ENCODE measurements around the gene NR6A1. TPM values are rescaled to one million over a fixed set of nuclear protein-coding genes. Genes with fewer than 3 reads are reported as not detected.
A peak's percentile ranks its signal among the peaks of the same experiment; 100 is the strongest.

NR6A1 gene
- total RNA-seq, 1 donor from 2014 or later = 5.0 TPM

DNA sequence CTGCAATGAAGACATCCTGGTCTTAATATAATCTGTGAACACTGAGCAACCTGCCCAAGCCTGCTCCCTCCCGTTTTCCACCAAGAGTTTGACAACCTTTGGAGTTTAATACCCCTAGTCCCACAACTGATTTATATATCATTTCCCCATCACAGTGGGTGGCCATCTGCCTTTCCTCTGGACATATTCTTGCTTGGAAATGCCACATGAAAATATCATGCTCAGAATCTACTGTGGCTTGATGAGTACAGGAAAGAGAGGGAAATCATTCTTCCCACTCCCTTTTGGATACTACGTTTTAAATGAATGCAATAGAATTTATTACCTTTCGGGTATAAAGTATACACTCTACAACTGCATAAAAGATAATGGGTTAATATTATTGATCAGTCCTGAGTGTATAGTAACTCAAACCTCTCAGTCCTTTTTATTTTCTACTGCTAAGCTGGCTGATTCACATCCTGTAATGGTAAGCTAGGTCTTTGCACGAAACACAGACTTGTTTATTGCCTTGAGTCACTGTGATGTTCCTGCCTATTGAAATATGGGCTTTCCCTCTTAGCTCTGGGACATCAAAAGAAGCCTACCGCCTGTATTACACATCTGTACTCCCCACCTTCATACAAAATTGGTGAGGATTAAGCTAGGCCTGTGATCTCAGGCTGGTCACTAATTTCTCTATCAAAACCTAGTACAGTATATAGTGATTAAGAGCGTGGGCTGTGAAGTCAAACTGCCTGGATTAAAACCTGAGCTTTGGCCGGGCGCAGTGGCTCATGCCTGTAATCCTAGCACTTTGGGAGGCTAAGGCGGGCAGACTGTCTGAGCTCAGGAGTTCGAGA, 196.4 kb downstream of the NR6A1 start:
- no peak for DNase-seq (ENCODE audit: low spot score)

DNA sequence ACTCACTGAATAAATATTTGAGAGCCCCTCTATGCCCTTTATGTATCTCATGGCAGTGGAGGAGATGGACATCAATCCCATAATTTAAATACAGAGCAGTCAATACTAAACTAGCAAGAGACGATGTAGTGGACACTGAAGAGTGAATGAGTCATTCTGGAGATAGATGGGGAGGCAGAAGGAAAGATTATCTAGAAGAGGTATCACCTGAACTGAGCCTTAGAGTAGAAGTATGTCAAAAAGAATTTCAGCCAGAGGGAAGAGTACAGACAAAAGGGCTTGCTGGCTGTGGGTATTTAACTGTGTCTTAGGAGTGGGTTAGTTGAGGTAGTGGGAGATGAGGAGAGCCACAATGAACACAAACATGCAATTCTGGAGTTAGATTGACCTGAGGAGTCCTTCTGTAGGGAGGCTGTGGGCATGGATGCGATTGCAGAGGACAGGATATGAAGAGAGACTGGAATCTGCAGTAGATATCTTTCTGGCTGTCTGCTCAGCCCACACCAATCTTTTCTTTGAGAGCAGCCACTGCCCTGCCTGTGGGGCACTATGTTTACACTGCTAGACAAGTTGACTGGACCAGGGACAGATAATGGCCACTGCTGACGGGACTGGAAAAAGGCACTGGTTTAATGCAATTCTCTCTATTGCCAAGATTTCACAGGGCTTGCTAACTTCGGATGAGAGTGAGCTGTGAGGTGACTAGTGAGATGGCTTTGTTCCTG, 200.0 kb downstream of the NR6A1 start:
- DNase-seq (ENCODE audit: low spot score) = no peak

DNA sequence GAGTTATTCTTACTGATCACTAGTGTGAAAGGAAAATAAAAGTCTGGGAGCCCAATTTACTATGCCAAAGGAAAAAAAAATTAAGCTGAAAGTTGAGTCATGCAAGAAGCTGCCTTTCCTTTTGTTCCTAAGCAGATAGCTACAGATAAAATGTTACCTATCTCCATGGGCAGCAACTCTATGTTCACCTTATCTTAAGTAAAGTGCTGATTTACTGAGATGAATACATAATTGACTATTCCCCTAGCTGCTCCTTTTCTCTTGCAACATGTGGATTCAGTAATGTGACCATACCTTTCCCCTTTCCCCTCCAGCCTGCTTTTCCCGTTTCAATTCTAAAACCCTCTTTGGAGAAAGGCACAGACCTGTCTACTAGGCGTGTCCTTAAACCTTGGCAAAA, 201.2 kb downstream of the NR6A1 start:
- no peak for DNase-seq (ENCODE audit: low spot score)

DNA sequence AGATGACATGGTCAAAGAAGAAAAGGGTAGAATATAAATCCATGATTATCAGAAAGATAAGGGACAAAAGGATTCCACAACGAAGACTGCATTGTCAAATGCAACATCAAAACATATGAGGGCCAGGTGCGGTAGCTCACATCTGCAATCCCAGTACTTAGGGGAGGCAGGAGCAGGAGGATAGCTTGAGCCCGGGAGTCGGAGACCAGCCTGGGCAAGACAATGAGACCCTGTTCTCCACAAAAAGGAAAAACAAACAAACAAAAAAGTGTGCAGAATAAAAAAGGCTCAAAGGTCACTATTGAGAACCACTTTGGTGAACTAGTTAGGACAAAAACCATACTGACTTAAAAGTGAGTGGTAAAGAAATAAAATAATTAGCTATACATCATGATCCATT, 203.7 kb downstream of the NR6A1 start:
- no peak for DNase-seq (ENCODE audit: low spot score)

DNA sequence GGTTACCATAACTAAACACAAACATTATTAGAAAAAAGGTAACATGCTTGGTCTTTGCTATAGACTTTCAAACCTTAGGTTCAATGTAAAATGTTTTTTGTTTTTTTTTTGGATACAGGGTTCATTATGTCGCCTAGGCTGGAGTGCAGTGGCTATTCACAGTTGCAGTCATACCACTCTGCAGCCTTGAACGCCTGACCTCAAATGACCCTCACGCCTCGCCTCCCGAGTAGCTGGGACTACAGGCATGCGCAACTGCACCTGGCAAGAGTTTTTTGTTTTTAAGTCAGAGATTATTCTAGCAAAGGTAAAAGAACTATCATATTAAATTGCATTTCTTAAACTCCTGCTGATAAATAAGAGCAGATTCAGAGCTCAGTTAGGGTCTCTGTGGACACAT, 208.8 kb downstream of the NR6A1 start:
- no peak for DNase-seq (ENCODE audit: low spot score)

DNA sequence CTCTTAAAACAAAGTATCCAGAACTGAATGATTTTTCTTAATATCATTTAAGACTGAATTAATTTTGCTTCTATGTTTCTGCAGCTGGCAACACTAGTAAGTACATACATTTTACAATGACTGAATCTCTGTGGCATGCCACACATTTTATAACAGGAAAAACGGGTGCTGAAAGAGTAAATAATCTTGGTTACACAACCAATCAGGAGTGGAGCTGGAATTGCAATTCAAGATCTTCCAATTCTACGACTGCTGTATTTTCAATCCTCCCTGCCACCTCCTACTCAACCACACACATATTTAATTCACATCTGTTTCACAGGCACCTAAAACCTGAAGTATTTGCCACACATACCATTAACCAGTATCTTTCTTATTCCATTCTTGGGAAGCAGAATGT, 211.2 kb downstream of the NR6A1 start:
- no peak for DNase-seq (ENCODE audit: low spot score)

DNA sequence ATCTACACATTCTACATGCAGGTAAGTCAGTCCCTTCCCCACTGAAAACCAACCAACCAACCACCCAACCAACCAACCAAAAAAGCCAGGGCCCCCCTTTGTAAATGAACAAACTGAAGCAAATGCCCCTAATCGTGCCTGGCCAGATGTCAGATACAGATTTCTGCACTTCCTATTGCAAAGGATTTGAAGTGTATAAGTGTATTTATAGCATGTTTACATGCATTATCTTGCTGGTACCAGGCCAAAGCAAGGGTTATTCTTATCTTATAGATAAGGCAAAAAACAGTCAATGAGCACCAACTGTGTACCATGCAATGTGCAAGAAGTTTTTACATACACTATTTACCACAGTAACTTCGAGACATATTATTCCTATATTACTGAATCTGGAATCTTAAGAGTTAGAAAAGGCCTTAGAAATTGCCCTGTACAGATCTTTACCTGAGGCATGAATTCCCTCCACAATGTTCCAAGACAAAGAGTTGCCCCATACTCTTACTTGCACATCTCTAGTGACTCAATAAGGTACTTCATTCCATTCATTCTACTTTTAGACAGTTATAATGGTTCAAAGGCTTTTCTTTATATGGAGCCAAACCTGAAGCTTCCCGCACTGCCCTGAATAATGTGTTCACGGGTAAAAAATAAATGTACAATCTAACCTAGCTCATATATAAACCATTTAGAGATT, 212.2 kb downstream of the NR6A1 start:
- DNase-seq (ENCODE audit: low spot score) = no peak

DNA sequence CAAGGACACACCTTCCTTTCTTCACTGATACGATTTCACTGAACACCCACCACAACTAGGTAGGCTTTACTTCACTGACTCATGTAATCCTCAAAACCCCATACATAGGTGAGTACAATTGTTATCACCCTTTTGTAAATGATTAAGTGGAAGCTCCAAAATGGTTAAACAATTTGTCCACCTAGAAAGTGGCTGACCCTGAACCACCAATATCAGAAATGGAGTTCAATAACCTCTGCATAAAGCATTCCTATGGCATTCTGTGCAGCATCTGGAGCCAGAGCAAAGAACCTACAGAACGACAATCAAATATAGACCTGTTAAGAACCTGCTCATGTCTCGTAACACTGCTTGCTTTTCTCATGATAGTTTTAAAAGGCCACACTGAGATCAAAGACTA, 213.2 kb downstream of the NR6A1 start:
- no peak for DNase-seq (ENCODE audit: low spot score)

DNA sequence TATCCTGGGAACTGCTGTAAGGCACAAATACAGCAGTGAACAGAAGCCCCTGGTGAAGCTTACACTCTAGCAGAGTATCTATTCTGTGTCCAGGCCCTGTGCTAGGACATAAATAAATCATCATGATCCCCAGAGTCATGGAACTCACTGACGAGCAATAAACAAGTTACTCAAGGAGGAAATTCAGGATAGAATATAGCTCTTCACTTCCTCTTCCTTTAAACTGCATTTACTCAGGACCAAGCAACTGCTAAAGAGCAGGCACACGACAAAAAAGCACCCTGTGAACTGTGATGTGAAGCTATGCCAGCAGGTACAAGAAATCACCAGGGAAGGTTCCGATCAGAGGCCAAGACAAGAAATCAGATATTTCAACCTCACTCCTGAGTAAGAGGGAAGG, 216.1 kb downstream of the NR6A1 start:
- DNase-seq (ENCODE audit: low spot score) = no peak

DNA sequence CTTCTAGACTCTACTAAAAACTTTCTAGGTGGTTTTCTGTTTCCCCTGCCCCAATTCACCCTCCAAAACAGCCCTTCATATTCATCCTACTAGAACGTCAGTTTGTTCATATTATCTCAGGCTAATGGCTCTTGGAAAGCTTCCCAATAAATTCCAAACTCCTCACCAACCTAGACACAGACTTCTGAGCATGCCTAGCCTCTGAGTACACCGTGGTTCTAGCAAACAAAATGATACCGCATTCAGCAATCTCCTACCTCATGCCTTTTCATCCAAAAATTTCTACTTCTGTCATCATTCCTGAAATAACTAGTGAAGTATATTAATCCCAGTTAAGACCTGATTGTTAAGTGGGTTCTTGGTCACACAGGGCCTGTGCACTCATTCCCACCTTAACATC, 217.4 kb downstream of the NR6A1 start:
- no peak for DNase-seq (ENCODE audit: low spot score)

DNA sequence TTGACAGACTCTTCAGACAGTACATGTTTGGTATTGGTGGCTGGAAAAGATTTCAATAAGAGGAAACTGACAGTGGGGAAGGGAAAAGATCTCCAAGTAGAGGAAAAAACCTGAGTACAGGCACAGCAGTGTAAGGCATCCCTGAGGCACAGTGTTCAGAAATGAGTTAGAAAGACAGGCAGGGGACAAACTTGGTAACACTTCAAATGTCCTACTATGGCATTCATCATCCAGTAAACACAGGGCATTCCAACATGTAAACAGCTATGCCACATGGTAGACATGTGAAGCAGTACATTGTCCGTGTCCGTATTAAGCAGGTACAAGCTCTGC, 218.9 kb downstream of the NR6A1 start:
- no peak for DNase-seq (ENCODE audit: low spot score)

DNA sequence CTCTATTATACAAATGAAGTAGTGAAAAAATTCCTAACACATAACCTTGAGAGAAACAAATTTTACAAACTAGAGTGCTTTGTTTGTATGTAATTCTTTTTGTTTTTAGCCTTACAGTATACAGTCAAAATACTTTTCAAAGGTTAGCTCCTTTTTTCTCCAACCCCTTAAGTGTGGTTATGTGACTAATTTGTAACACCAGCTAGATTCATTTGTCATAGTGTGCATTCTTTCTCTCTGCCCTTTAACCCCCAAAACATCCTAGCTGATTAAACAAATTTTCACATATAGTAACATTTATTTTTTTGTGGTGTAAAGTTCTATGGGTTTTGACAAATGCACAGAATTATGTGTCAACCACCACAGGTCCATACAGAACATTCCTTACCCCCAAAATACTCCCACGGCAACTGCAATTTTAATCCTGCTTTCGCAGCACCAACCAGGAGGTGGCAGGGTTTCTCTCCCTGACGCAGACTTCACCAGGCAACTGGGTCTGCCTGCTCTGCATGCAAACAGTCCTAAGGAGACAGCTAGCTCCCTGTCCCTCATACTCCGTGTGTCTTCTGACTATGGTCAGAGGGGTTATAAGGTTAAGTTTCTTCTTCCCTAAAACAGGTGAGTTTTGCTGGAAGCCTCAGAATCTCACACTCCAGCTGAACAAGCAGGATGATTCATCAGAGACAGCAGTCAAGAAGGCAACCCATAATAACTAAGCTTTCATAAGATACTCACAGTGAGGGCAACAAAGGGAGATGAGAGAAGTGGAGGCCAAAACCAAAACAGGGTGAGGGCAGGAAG, 219.4 kb downstream of the NR6A1 start:
- DNase-seq (ENCODE audit: low spot score) = peak; percentile 53

DNA sequence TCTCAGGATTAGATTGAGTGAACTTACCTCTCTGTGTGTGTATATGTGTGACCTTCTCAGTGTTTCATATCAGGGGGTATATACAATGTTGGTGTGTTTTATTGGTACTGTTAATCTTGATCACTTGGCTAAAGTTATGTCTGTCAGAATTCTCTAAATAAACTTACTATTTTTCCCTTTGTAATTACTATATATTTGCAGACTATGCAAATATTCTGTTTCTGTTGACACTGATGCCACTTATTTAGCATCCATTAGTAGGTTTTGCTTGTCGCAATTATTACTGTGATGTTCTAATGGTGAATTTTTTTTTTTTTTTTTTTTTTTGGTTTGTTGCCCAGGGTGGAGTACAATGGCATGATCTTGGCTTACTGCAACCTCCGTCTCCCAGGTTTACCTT, 221.0 kb downstream of the NR6A1 start:
- DNase-seq (ENCODE audit: low spot score) = no peak

DNA sequence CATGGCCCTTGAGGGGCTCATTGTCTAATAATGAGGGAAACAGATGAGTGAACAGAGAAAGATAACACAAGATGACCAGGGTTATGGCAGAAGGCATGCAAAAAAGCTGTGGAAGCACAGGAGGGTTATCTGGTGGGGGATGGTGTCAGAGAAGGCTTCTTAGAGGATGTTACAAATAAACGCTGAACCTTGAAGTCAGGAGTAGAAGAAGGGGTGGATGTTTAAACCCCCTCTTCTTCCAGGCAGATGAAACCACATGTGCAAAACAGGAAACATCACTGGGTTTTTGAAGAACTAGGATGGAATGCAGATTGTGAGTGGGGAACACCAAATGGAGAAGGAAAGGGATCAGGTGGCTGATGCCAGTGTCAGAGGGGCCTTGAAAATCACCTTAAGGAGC, 222.1 kb downstream of the NR6A1 start:
- DNase-seq (ENCODE audit: low spot score) = no peak

DNA sequence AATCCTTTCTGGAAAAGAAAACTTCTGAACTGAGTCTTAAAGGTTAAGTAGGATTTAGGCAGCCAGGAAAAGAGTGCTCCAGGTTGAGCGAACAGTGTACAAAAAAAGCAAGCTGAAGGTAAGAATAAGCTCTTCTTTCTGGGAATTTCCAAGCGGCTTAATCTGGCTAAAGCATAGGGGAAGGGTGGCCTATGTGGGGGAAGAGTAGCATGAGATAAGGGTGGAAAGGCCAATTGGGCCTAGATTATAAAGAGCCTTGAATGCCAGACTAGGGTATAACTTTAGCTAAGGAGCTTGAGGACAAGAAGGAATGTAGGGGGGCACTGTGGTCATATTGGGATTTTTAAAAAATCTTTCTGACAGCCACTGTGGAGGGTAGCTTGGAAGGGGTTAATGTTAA, 226.6 kb downstream of the NR6A1 start:
- no peak for DNase-seq (ENCODE audit: low spot score)

DNA sequence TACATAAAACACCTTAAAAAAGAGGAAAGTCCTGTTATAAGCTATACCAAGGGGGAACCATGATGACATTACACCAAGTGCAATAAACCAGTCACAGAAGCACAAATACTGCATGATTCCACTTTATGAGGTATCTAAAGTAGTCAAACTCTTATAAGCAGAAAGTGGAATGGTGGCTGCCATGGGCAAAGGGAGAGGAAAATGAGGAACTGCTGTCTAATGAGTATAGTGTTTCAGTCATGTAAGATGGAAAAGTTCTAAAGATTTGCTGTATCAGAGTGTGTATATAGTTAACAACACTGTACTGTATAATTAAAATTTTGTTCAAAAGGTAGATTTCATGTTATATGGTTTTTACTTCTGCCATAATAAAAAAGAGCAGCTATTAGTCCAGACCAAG, 229.3 kb downstream of the NR6A1 start:
- DNase-seq (ENCODE audit: low spot score) = no peak

DNA sequence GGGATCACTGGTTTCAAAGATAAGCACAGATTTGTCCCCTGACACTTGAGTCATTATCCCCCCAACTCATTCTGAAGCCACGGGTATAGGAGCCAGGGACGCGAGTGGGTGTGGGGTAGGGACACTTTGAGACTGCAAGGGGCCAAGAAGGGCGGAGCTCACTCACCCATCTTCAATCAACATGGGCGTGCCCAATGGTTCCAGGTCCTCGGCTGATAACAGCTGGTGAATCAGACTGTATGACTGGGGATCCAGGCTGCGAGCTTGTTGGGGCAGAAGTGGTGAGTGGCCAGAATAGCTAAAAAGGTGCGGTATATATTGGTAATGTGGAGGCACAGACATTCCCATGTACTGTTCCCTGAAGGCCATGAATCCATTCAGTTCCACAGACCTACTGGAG, 233.2 kb downstream of the NR6A1 start:
- DNase-seq (ENCODE audit: low spot score) = no peak

DNA sequence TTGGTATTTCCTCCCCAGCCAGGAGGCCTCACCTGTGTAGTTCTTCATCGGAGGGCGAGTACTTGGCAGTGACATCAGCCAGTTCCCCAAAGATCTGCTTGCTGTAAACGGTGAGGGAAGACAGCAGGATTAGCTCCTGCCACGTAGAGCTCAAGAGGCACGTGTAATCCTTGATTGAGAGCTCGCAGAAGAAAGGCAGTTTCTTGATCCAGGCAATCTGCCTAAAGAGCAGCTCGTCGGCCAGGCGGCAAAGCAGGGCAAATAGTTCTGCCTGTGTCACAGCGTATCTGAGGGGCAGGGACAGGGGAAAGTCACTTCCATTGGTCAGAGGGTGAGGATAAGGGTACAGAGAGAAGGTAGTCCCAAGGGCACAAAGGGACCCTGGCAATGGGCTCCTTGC, 235.3 kb downstream of the NR6A1 start:
- no peak for DNase-seq (ENCODE audit: low spot score)

DNA sequence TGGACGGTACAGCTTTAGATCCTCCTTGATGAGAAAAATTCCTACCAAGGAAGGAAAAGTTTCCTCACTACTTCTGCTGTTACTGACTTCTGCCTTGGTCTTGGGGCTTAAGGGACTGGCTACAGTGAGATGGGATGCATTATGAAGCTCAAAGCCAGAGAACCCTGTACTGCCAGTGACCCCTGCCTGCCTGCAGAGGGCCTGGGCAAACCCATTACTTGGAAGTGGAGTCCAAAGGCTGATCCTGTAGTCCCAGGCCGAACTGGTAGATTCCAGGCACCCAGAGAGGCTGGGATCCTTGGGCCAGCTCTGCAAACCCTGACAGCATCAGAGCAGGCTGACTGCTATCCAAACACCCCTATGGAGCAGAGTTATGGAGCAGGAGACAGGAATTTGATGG, 238.2 kb downstream of the NR6A1 start:
- DNase-seq (ENCODE audit: low spot score) = no peak

DNA sequence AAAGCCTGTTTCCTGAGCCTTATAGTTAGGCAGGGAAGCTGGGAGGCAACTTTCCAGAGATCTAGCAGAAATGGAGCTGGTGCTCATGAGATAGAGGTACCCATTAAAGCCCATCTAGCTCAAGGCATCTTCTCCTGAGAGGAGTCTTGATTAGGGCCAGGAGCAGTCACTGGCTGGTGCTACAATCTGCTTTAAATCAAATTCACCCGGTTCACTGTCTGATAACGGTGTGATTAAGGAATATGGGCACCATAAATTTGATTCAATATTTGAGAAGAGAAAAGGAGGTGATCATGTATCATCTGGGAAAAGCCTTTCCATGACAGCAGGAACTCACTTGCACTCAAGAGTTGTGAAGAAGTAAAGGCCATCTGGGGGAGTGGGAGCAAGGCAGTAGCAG, 240.0 kb downstream of the NR6A1 start:
- no peak for DNase-seq (ENCODE audit: low spot score)

DNA sequence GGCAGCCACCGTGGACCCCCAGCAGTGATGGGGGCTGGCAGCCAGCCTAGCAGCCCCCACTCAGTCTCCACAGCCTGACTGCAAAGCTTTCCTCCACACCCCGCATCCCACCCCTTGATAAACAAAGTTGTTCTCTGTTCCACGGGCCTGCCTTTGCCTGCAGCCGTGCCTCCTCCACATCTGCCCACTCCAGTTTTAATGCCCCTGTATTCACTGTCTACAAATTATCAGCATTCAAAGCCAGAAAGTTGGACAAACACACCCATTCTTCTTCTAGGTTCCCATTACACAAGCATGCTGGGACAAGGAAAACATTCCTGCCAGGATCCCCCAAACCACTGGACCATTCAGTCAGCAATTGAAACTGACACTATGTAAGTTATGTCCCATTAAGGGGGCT, 240.9 kb downstream of the NR6A1 start:
- no peak for DNase-seq (ENCODE audit: low spot score)

DNA sequence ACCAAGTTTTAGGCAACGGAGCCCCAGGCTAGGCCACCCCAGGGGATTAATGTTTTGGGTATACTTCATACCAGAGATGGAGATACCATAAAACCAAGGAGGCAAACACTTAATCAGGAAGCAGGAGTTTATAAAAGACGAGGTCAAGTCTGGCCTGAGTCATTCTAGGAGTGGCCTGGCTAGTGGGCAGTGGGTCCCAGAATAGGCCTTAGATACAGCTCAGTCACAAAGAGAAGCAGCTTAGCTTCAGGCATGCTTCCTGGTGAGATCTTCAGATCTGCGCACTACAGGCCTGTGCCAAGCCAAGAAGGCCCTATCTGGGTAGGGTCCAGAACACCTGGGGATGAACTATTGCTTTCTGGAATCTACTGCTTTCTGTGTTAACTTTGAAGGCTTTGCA, 243.3 kb downstream of the NR6A1 start:
- no peak for DNase-seq (ENCODE audit: low spot score)

Data from ureter (tissue), 1 donor.